Loucy (cell line): Measurements from ENCODE around the gene MOGAT3.

Experiments used
- H2AFZ ChIP-seq: fragments of 200-600 bp; sonication (generic); 2 replicates; pipeline ENCODE4 v1.6.0; 2016; ENCODE audit warnings: antibody characterized with exemption, mild to moderate bottlenecking, low read length, moderate library complexity
- H3F3A ChIP-seq: fragments of 200-600 bp; 2 replicates; pipeline ENCODE4 v1.6.0; 2016; ENCODE audit warnings: antibody characterized with exemption, low read depth, mild to moderate bottlenecking
- H3K27me3 ChIP-seq: fragments of 200-600 bp; sonication (generic); 2 replicates; pipeline ENCODE4 v1.6.1; 2014; ENCODE audit warnings: low read length, mild to moderate bottlenecking; ENCODE audit not compliant: insufficient read depth, poor library complexity, severe bottlenecking
- H3K36me3 ChIP-seq: fragments of 200-600 bp; sonication (generic); 2 replicates; pipeline ENCODE4 v1.6.1; 2016; ENCODE audit warnings: low read length; ENCODE audit not compliant: insufficient read depth
- H3K4me1 ChIP-seq: fragments of 200-600 bp; sonication (generic); 2 replicates; pipeline ENCODE4 v1.5.1; 2014; ENCODE audit warnings: low read length, mild to moderate bottlenecking; ENCODE audit not compliant: insufficient read depth, poor library complexity, severe bottlenecking
- H3K4me2 ChIP-seq: fragments of 200-600 bp; sonication (generic); 2 replicates; pipeline ENCODE4 v1.6.0; 2014; ENCODE audit warnings: antibody characterized with exemption, low read length, low read depth, mild to moderate bottlenecking; ENCODE audit not compliant: poor library complexity, severe bottlenecking
- H3K4me3 ChIP-seq: fragments of 200-600 bp; sonication (generic); 2 replicates; pipeline ENCODE4 v1.5.1; 2014; ENCODE audit warnings: low read length, mild to moderate bottlenecking, mixed read lengths; ENCODE audit not compliant: poor library complexity, severe bottlenecking
- H3K79me2 ChIP-seq: fragments of 200-600 bp; sonication (generic); 2 replicates; pipeline ENCODE4 v1.6.1; 2014; ENCODE audit warnings: low read length; ENCODE audit not compliant: insufficient read depth
- H3K9ac ChIP-seq: fragments of 200-600 bp; sonication (generic); 2 replicates; pipeline ENCODE4 v1.6.0; 2014; ENCODE audit warnings: mild to moderate bottlenecking, low read depth, low read length, moderate library complexity; ENCODE audit not compliant: poor library complexity, severe bottlenecking
- H3K9me2 ChIP-seq: fragments of 200-600 bp; sonication (generic); replicated peaks from 2 replicates; pipeline ENCODE4 v1.6.1; 2016; ENCODE audit warnings: low read depth, low read length, mixed read lengths
- H3K9me3 ChIP-seq: fragments of 200-600 bp; sonication (generic); 2 replicates; pipeline ENCODE4 v1.6.1; 2014; ENCODE audit warnings: mild to moderate bottlenecking, antibody characterized with exemption, low read length, low read depth; ENCODE audit not compliant: insufficient read depth
- H4K20me1 ChIP-seq: fragments of 200-600 bp; sonication (generic); 2 replicates; pipeline ENCODE4 v1.6.0; 2014; ENCODE audit warnings: antibody characterized with exemption, low read length, mild to moderate bottlenecking; ENCODE audit not compliant: insufficient read depth, poor library complexity, severe bottlenecking
- EZH2phosphoT487 ChIP-seq: fragments of 200-600 bp; IDR thresholded peaks from 2 replicates; pipeline ENCODE4 v1.6.1; 2018; ENCODE audit warnings: antibody characterized with exemption, mild to moderate bottlenecking, moderate library complexity, borderline replicate concordance
- TF ChIP-seq, protein P1 (sequence below): fragments of 200-600 bp; sonication (generic); conservative IDR thresholded peaks from 2 replicates; pipeline ENCODE4 v1.5.1; 2014; ENCODE audit warnings: mild to moderate bottlenecking, antibody characterized with exemption, low read length

MOGAT3 gene

DNA sequence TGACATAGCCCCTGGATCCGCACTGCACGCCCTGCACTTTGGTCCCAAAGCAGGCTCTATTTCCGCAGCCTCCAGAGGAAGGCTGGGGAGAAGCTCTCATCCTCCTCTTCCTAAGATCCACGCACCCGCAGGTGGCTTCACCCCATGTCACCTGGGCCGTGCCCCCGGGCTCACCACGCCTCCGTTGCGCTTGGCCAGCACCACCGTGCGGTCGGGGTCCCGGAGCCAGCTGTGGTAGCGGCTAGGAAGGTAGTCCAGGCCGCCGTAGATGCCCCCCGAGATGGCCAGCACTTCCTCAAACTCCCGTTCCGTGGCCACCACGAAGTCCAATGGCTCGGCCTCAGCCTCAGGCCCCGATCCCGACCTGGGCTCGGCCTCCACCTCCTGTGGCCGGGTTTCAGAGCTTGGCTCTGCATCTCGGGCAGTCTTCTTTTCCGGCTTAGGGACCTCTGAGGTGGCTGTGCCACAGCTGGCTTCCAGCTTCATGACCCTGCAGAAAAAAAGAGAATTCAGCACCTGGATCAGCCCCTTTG lies 26.4 kb downstream of the MOGAT3 start:
- Histone ChIP-seq H3K9me2 (no peaks in the 10 kb centered on the region), H2AFZ (no peak overlapping the region), H4K20me1 (no peaks in the 10 kb centered on the region), H3K4me2 (no peak overlapping the region), H3K36me3 (no peaks in the 10 kb centered on the region), H3K9ac (no peak overlapping the region), H3K4me3 (no peak overlapping the region), H3K79me2 (no peaks in the 10 kb centered on the region), H3K9me3 (no peaks in the 10 kb centered on the region), H3K4me1 (peaks cover 26% of the 10 kb centered on the region), H3K27me3 (no peaks in the 10 kb centered on the region), H3F3A (no peaks in the 10 kb centered on the region)
- TF ChIP-seq, protein P1, sequence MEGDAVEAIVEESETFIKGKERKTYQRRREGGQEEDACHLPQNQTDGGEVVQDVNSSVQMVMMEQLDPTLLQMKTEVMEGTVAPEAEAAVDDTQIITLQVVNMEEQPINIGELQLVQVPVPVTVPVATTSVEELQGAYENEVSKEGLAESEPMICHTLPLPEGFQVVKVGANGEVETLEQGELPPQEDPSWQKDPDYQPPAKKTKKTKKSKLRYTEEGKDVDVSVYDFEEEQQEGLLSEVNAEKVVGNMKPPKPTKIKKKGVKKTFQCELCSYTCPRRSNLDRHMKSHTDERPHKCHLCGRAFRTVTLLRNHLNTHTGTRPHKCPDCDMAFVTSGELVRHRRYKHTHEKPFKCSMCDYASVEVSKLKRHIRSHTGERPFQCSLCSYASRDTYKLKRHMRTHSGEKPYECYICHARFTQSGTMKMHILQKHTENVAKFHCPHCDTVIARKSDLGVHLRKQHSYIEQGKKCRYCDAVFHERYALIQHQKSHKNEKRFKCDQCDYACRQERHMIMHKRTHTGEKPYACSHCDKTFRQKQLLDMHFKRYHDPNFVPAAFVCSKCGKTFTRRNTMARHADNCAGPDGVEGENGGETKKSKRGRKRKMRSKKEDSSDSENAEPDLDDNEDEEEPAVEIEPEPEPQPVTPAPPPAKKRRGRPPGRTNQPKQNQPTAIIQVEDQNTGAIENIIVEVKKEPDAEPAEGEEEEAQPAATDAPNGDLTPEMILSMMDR: no peak
- TF ChIP-seq EZH2phosphoT487: no peak

DNA sequence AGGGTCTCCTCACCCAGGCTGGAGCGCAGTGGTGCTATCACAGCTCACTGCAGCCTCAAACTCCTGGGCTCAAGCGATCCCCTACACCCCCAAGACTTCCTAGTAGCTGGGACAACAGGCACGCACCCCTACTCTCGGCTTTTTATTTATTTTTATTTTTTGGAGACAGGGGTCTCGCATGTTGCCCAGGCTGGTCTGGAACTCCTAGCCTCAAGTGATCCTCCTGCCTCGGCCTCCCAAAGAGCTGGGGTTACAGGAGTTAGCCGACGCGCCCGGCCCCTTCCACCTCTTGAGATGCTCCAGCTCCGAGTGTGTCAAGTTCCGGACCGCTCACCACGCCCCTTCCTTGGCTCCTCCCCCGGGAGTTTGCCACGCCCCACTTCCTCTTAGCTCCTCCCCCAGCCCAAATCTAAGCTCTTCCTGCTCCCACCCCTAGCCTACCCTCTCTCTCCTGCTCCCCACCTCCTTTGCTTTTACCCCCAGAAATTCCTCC lies 27.0 kb downstream of the MOGAT3 start:
- H3K79me2 ChIP-seq: no peaks in the 10 kb centered on the region
- H3K27me3 ChIP-seq: no peaks in the 10 kb centered on the region
- H3K4me2 ChIP-seq: no peak overlapping the region
- no peaks in the 10 kb centered on the region for H3K9me2 ChIP-seq
- no peak for TF ChIP-seq EZH2phosphoT487
- TF ChIP-seq, protein P1: no peak
- H3K36me3 ChIP-seq: no peaks in the 10 kb centered on the region
- no peak overlapping the region for H2AFZ ChIP-seq
- no peaks in the 10 kb centered on the region for H3F3A ChIP-seq
- no peak overlapping the region for H3K9ac ChIP-seq
- no peak overlapping the region for H3K4me3 ChIP-seq
- no peaks in the 10 kb centered on the region for H3K9me3 ChIP-seq
- H3K4me1 ChIP-seq: peaks cover 30% of the 10 kb centered on the region
- no peaks in the 10 kb centered on the region for H4K20me1 ChIP-seq

DNA sequence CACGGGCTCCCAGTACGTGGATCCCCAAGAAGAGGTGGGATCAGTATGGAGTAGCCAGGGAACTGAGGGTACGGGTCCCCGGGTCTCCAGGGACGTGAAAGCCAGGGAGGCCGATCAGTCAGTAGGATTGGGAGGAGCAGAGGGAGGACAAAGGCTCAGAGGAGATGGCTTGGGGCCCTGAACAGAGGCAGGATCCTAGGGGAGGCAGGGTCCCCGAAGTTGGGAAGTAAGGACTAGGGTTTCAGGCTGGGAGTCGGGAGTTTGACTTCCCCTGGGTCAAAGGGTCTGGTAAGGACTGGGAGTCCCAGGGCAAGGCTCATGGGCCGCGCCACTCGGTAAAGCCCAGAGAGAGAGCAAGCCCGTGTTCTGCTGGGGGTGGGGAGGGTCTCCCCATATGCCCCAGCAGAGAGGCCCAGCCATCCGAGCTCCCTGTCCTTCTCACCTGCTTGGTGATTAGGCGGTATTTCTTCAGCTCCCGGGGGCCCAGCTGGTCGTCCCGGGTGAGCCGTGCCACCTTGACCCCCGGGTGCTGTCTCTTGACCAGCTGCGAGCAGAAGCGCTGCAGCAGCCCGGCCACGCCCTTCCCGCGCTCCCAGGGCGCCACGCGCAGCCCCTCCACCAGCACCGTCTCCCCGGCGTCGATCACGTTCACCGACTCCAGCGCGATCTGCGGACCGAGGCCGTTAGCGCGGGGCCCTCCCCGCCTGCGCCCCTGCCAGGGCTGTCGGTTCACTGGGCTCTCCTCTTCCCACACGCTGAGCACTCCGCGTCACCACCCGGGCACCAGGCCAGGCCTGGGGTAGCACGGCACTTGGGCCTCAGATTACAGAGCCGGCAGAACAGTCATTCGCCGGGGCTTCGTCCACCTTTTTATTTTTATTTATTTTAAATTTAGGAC lies 27.7 kb downstream of the MOGAT3 start:
- no peaks in the 10 kb centered on the region for H3K27me3 ChIP-seq
- no peaks in the 10 kb centered on the region for H3K9me2 ChIP-seq
- no peak overlapping the region for H3K4me3 ChIP-seq
- H3K36me3 ChIP-seq: no peaks in the 10 kb centered on the region
- no peaks in the 10 kb centered on the region for H3K79me2 ChIP-seq
- TF ChIP-seq, protein P1: no peak
- no peak for TF ChIP-seq EZH2phosphoT487
- H3K4me1 ChIP-seq: peaks cover 30% of the 10 kb centered on the region
- H4K20me1 ChIP-seq: no peaks in the 10 kb centered on the region
- H2AFZ ChIP-seq: no peak overlapping the region
- H3K9ac ChIP-seq: no peak overlapping the region
- H3K4me2 ChIP-seq: no peak overlapping the region
- H3F3A ChIP-seq: no peaks in the 10 kb centered on the region
- H3K9me3 ChIP-seq: no peaks in the 10 kb centered on the region
